Esophagus (tissue), 2 donors: ENCODE results near the gene DDX10. TPM values are rescaled to one million over a fixed set of nuclear protein-coding genes. Genes with fewer than 3 reads are reported as not detected.

Experiments
- H3K27ac ChIP-seq, 2 donors: one replicate each; pipeline ENCODE4 v1.5.1; 2013; ENCODE audit warnings: low read depth in 2 of 2, mild to moderate bottlenecking in 2 of 2, inconsistent platforms in 1 of 2, low read length in 1 of 2, moderate library complexity in 1 of 2
- H3K27me3 ChIP-seq, 2 donors: one replicate each; pipeline ENCODE4 v1.6.1; 2013; ENCODE audit warnings: low read length in 2 of 2, control low read depth in 1 of 2, mild to moderate bottlenecking in 1 of 2; ENCODE audit not compliant: insufficient read depth in 2 of 2, control insufficient read depth in 1 of 2
- H3K36me3 ChIP-seq, 2 donors: one replicate each; pipeline ENCODE4 v1.6.1; 2013; ENCODE audit warnings: low read length in 1 of 2; ENCODE audit not compliant: control insufficient read depth in 2 of 2, insufficient read depth in 2 of 2
- H3K4me1 ChIP-seq, 2 donors: one replicate each; pipeline ENCODE4 v1.6.1; 2013; ENCODE audit warnings: low read length in 1 of 2; ENCODE audit not compliant: control insufficient read depth in 2 of 2, insufficient read depth in 2 of 2
- H3K4me3 ChIP-seq, 2 donors: one replicate each; pipeline ENCODE4 v1.5.1; 2013; ENCODE audit warnings: low read length in 2 of 2, mild to moderate bottlenecking in 2 of 2, low read depth in 1 of 2, moderate library complexity in 1 of 2
- H3K9me3 ChIP-seq, 2 donors: one replicate each; pipeline ENCODE4 v1.6.1; 2013; ENCODE audit warnings: mild to moderate bottlenecking in 2 of 2, low read depth in 1 of 2, low read length in 1 of 2, moderate library complexity in 1 of 2; ENCODE audit not compliant: control insufficient read depth in 2 of 2, insufficient read depth in 1 of 2
- WGBS, 2 donors: extraction: QIAGEN DNeasy Blood & Tissue Kit; methylation state at CpG; one replicate each; pipeline ENCODE4 v1.1.7; 2013; 5-methylcytosine and 5-hydroxymethylcytosine counted together
- polyA plus RNA-seq, 2 donors: library from polyadenylated mRNA; stranded (reverse); fragments of 200-250 nt; gene quantifications; one replicate each; pipeline ENCODE4 v1.2.3, GENCODE V29; 2013
- donor health status: healthy with polysubstance abuse.
- donor health status: Bipolar disorder and iron deficiency.

DDX10 gene
- polyA plus RNA-seq, 2 donors: 11.8 to 12.9 TPM

- whole genome bisulfite sequencing, 2 donors: 95 to 96% methylated on average over 5 of the region's 5 CpGs
- no peaks in the 10 kb centered on the region for H3K36me3 ChIP-seq
- H3K4me3 ChIP-seq: no peak overlapping the region
- no peaks in the 10 kb centered on the region for H3K27me3 ChIP-seq
- H3K27ac ChIP-seq: no peak overlapping the region
- no peaks in the 10 kb centered on the region for H3K4me1 ChIP-seq
- H3K9me3 ChIP-seq: no peaks in the 10 kb centered on the region
Observed at GRCh38 chr11:108865406-108865805, 200.5 kb downstream of the DDX10 start.

- no peaks in the 10 kb centered on the region for H3K9me3 ChIP-seq
- 33 to 55% methylated on average over 2 of the region's 2 CpGs for WGBS, 2 donors
- H3K36me3 ChIP-seq: no peaks in the 10 kb centered on the region
- no peak overlapping the region for H3K4me3 ChIP-seq
- no peaks in the 10 kb centered on the region for H3K27me3 ChIP-seq
- H3K27ac ChIP-seq: no peak overlapping the region
- H3K4me1 ChIP-seq: no peaks in the 10 kb centered on the region
Observed at GRCh38 chr11:108866781-108867180, 201.9 kb downstream of the DDX10 start.

GRCh38 chr11:108870373-108871020, 205.6 kb downstream of the DDX10 start:
- no peak overlapping the region for H3K27ac ChIP-seq
- H3K27me3 ChIP-seq: no peaks in the 10 kb centered on the region
- H3K4me3 ChIP-seq: no peak overlapping the region
- H3K9me3 ChIP-seq: no peaks in the 10 kb centered on the region
- no peaks in the 10 kb centered on the region for H3K4me1 ChIP-seq
- 65 to 70% methylated on average over 4 of the region's 4 CpGs for WGBS, 2 donors
- H3K36me3 ChIP-seq: no peaks in the 10 kb centered on the region

- Histone ChIP-seq H3K27me3 (no peaks in the 10 kb centered on the region), H3K4me1 (no peaks in the 10 kb centered on the region), H3K4me3 (no peak overlapping the region), H3K9me3 (no peaks in the 10 kb centered on the region), H3K27ac (no peak overlapping the region), H3K36me3 (no peaks in the 10 kb centered on the region)
Observed at GRCh38 chr11:108871152-108871551, 206.3 kb downstream of the DDX10 start.

GRCh38 chr11:108871867-108872266, 207.0 kb downstream of the DDX10 start:
- no peaks in the 10 kb centered on the region for H3K9me3 ChIP-seq
- no peak overlapping the region for H3K4me3 ChIP-seq
- WGBS, 2 donors: 95 to 96% methylated on average over 2 of the region's 2 CpGs
- H3K27ac ChIP-seq: no peak overlapping the region
- no peaks in the 10 kb centered on the region for H3K4me1 ChIP-seq
- H3K27me3 ChIP-seq: no peaks in the 10 kb centered on the region
- H3K36me3 ChIP-seq: no peaks in the 10 kb centered on the region

GRCh38 chr11:108872781-108873291, 208.0 kb downstream of the DDX10 start:
- WGBS, 2 donors: 70 to 74% methylated on average over 3 of the region's 3 CpGs
- no peaks in the 10 kb centered on the region for H3K9me3 ChIP-seq
- H3K36me3 ChIP-seq: no peaks in the 10 kb centered on the region
- no peaks in the 10 kb centered on the region for H3K4me1 ChIP-seq
- no peak overlapping the region for H3K4me3 ChIP-seq
- H3K27me3 ChIP-seq: no peaks in the 10 kb centered on the region
- H3K27ac ChIP-seq: no peak overlapping the region

GRCh38 chr11:108873310-108873709, 208.4 kb downstream of the DDX10 start:
- no peak overlapping the region for H3K27ac ChIP-seq
- no peaks in the 10 kb centered on the region for H3K27me3 ChIP-seq
- no peaks in the 10 kb centered on the region for H3K4me1 ChIP-seq
- no peak overlapping the region for H3K4me3 ChIP-seq
- H3K9me3 ChIP-seq: no peaks in the 10 kb centered on the region
- H3K36me3 ChIP-seq: no peaks in the 10 kb centered on the region
- 77 to 84% methylated on average over 2 of the region's 2 CpGs for WGBS, 2 donors

- H3K9me3 ChIP-seq: no peaks in the 10 kb centered on the region
- no peak overlapping the region for H3K4me3 ChIP-seq
- no peaks in the 10 kb centered on the region for H3K36me3 ChIP-seq
- H3K27me3 ChIP-seq: no peaks in the 10 kb centered on the region
- no peaks in the 10 kb centered on the region for H3K4me1 ChIP-seq
- WGBS, 2 donors: 91 to 96% methylated on average over 4 of the region's 4 CpGs
- H3K27ac ChIP-seq: no peak overlapping the region
Observed at GRCh38 chr11:108873941-108874340, 209.1 kb downstream of the DDX10 start.

- 91% methylated on average over 2 of the region's 2 CpGs for WGBS, 2 donors
- Histone ChIP-seq H3K36me3 (no peaks in the 10 kb centered on the region), H3K27me3 (no peaks in the 10 kb centered on the region), H3K27ac (no peak overlapping the region), H3K4me3 (no peak overlapping the region), H3K4me1 (no peaks in the 10 kb centered on the region), H3K9me3 (no peaks in the 10 kb centered on the region)
Observed at GRCh38 chr11:108875134-108875533, 210.3 kb downstream of the DDX10 start.

- 74 to 82% methylated on average over 2 of the region's 2 CpGs for WGBS, 2 donors
- Histone ChIP-seq H3K4me3 (no peak overlapping the region), H3K36me3 (no peaks in the 10 kb centered on the region), H3K9me3 (no peaks in the 10 kb centered on the region), H3K27ac (no peak overlapping the region), H3K27me3 (no peaks in the 10 kb centered on the region), H3K4me1 (no peaks in the 10 kb centered on the region)
Observed at GRCh38 chr11:108877178-108877577, 212.3 kb downstream of the DDX10 start.
